Activated CD4-positive, alpha-beta T cell treated with anti-CD3 and anti-CD28 coated beads, Interleukin-2, amount 10 ng/mL, durations not matched to agents 24 days and 14 days (primary cell): ENCODE measurements around the gene DUS2. TPM values are rescaled to one million over a fixed set of nuclear protein-coding genes. Genes with fewer than 3 reads are reported as not detected.
A peak's percentile ranks its signal among the peaks of the same experiment; 100 is the strongest.

Source experiments
- DNase-seq: peaks from one replicate; pipeline ENCODE4 v3.0.0; 2022
- H3K27ac Mint-ChIP-seq: one replicate; pipeline ENCODE4 v1.8.0; 2022; ENCODE audit warnings: mild to moderate bottlenecking, mixed read lengths
- H3K27me3 Mint-ChIP-seq: one replicate; pipeline ENCODE4 v1.8.0; 2022; ENCODE audit warnings: mixed read lengths
- H3K36me3 Mint-ChIP-seq: one replicate; pipeline ENCODE4 v1.8.0; 2022; ENCODE audit warnings: low read depth, mild to moderate bottlenecking, mixed read lengths
- H3K4me1 Mint-ChIP-seq: one replicate; pipeline ENCODE4 v1.8.0; 2021; ENCODE audit warnings: mixed read lengths
- H3K4me3 Mint-ChIP-seq: one replicate; pipeline ENCODE4 v1.8.0; 2022; ENCODE audit warnings: mild to moderate bottlenecking, moderate library complexity, mixed read lengths
- H3K9me3 Mint-ChIP-seq: one replicate; pipeline ENCODE4 v1.8.0; 2021; ENCODE audit warnings: mixed read lengths
- intact Hi-C: fragments of 100-400 bp; cut with micrococcal nuclease; formaldehyde crosslinking; loops from one replicate; pipeline ENCODE4 v1.15.1; 2023
- total RNA-seq: library from RNA; stranded (reverse); gene quantifications from 2 replicates; pipeline ENCODE4 v1.2.3, GENCODE V29; 2022

The DUS2 gene
- total RNA-seq, 1 donor from 2014 or later: 42.6 TPM

- intact Hi-C loops: no loop called here
- Mint-ChIP-seq H3K36me3 (peaks cover 46% of the 10 kb centered on the region), H3K4me1 (peaks cover 70% of the 10 kb centered on the region), H3K27me3 (no peaks in the 10 kb centered on the region), H3K27ac (peak overlapping the region; percentile 97), H3K9me3 (no peaks in the 10 kb centered on the region), H3K4me3 (peak overlapping the region; percentile 75)
- DNase-seq: peak; percentile 65
These were observed 59.0 kb downstream of the DUS2 start for GRCh38 chr16:68081861-68082628.

- Mint-ChIP-seq H3K27ac (peak overlapping the region; percentile 97), H3K9me3 (no peaks in the 10 kb centered on the region), H3K4me1 (peaks cover 68% of the 10 kb centered on the region), H3K4me3 (peak overlapping the region; percentile 75), H3K27me3 (no peaks in the 10 kb centered on the region), H3K36me3 (peaks cover 44% of the 10 kb centered on the region)
- DNase-seq: peak; percentile 61
- intact Hi-C loops: no loop called here
These were observed 59.6 kb downstream of the DUS2 start for GRCh38 chr16:68082629-68083238.

- H3K4me3 Mint-ChIP-seq: peak overlapping the region; percentile 92
- DNase-seq: peak; percentile 62
- peaks cover 38% of the 10 kb centered on the region for H3K36me3 Mint-ChIP-seq
- H3K9me3 Mint-ChIP-seq: no peaks in the 10 kb centered on the region
- intact Hi-C loops: no loop called here
- peaks cover 65% of the 10 kb centered on the region for H3K4me1 Mint-ChIP-seq
- H3K27ac Mint-ChIP-seq: peak overlapping the region; percentile 97
- no peaks in the 10 kb centered on the region for H3K27me3 Mint-ChIP-seq
These were observed 60.2 kb downstream of the DUS2 start for GRCh38 chr16:68083239-68083781.

- peak overlapping the region; percentile 97 for H3K27ac Mint-ChIP-seq
- DNase-seq: no peak
- H3K9me3 Mint-ChIP-seq: no peaks in the 10 kb centered on the region
- intact Hi-C loops: no loop called here
- H3K4me3 Mint-ChIP-seq: peak overlapping the region; percentile 92
- no peaks in the 10 kb centered on the region for H3K27me3 Mint-ChIP-seq
- peaks cover 36% of the 10 kb centered on the region for H3K36me3 Mint-ChIP-seq
- H3K4me1 Mint-ChIP-seq: peaks cover 63% of the 10 kb centered on the region
These were observed 60.9 kb downstream of the DUS2 start for GRCh38 chr16:68083861-68084503.

GRCh38 chr16:68084504-68085258 lies 61.6 kb downstream of the DUS2 start:
- peak overlapping the region; percentile 97 for H3K27ac Mint-ChIP-seq
- intact Hi-C loops: loop anchor here (1.0 kb wide), 3 partner anchors 9 to 278 kb away; partner anchors contain the start of genes NUTF2, RANBP10 and TSNAXIP1
- peak; percentile 97 for DNase-seq
- H3K27me3 Mint-ChIP-seq: no peaks in the 10 kb centered on the region
- peaks cover 33% of the 10 kb centered on the region for H3K36me3 Mint-ChIP-seq
- H3K4me1 Mint-ChIP-seq: peaks cover 62% of the 10 kb centered on the region
- peak overlapping the region; percentile 92 for H3K4me3 Mint-ChIP-seq
- no peaks in the 10 kb centered on the region for H3K9me3 Mint-ChIP-seq

GRCh38 chr16:68085259-68086071 lies 62.4 kb downstream of the DUS2 start, which contains the start of gene NFATC3:
TSS of gene NFATC3 (plus strand) at chr16:68085370. CDS start at chr16:68085682, 312 bp downstream.
- H3K27ac Mint-ChIP-seq: peak within 1 kb of the TSS; percentile 97
- no peaks in the 10 kb centered on the region for H3K27me3 Mint-ChIP-seq
- peak within 1 kb of the TSS; percentile 92 for H3K4me3 Mint-ChIP-seq
- intact Hi-C loops: loop anchor here (1.0 kb wide), 3 partner anchors 8 to 279 kb away; partner anchors contain the start of genes NUTF2, RANBP10 and TSNAXIP1
- peak; percentile 99 for DNase-seq
- H3K36me3 Mint-ChIP-seq: peaks cover 25% of the 10 kb centered on the region
- H3K4me1 Mint-ChIP-seq: peaks cover 58% of the 10 kb centered on the region
- no peaks in the 10 kb centered on the region for H3K9me3 Mint-ChIP-seq

GRCh38 chr16:68086336-68086841 lies 63.3 kb downstream of the DUS2 start:
- intact Hi-C loops: no loop called here
- no peaks in the 10 kb centered on the region for H3K27me3 Mint-ChIP-seq
- H3K9me3 Mint-ChIP-seq: no peaks in the 10 kb centered on the region
- DNase-seq: no peak
- H3K27ac Mint-ChIP-seq: peak overlapping the region; percentile 97
- peaks cover 21% of the 10 kb centered on the region for H3K36me3 Mint-ChIP-seq
- H3K4me1 Mint-ChIP-seq: peaks cover 57% of the 10 kb centered on the region
- peak overlapping the region; percentile 92 for H3K4me3 Mint-ChIP-seq

GRCh38 chr16:68086860-68087268 lies 63.8 kb downstream of the DUS2 start:
- peaks cover 18% of the 10 kb centered on the region for H3K36me3 Mint-ChIP-seq
- H3K4me1 Mint-ChIP-seq: peaks cover 57% of the 10 kb centered on the region
- intact Hi-C loops: no loop called here
- peak overlapping the region; percentile 97 for H3K27ac Mint-ChIP-seq
- no peak for DNase-seq
- H3K27me3 Mint-ChIP-seq: no peaks in the 10 kb centered on the region
- H3K9me3 Mint-ChIP-seq: no peaks in the 10 kb centered on the region
- peak overlapping the region; percentile 92 for H3K4me3 Mint-ChIP-seq

GRCh38 chr16:68087688-68088087 lies 64.6 kb downstream of the DUS2 start:
- Mint-ChIP-seq H3K4me1 (peaks cover 52% of the 10 kb centered on the region), H3K36me3 (peaks cover 18% of the 10 kb centered on the region), H3K27ac (peak overlapping the region; percentile 73), H3K9me3 (no peaks in the 10 kb centered on the region), H3K4me3 (peak overlapping the region; percentile 92), H3K27me3 (no peaks in the 10 kb centered on the region)
- intact Hi-C loops: no loop called here
- DNase-seq: no peak

GRCh38 chr16:68088130-68088972 lies 65.3 kb downstream of the DUS2 start:
- DNase-seq: no peak
- no peaks in the 10 kb centered on the region for H3K27me3 Mint-ChIP-seq
- peaks cover 51% of the 10 kb centered on the region for H3K4me1 Mint-ChIP-seq
- H3K9me3 Mint-ChIP-seq: no peaks in the 10 kb centered on the region
- H3K4me3 Mint-ChIP-seq: peak overlapping the region; percentile 92
- peak overlapping the region; percentile 73 for H3K27ac Mint-ChIP-seq
- intact Hi-C loops: no loop called here
- H3K36me3 Mint-ChIP-seq: peaks cover 21% of the 10 kb centered on the region

- no peak for DNase-seq
- intact Hi-C loops: no loop called here
- Mint-ChIP-seq H3K27ac (peak overlapping the region; percentile 71), H3K4me3 (peak overlapping the region; percentile 85), H3K36me3 (peaks cover 18% of the 10 kb centered on the region), H3K4me1 (peaks cover 49% of the 10 kb centered on the region), H3K9me3 (no peaks in the 10 kb centered on the region), H3K27me3 (no peaks in the 10 kb centered on the region)
These were observed 66.0 kb downstream of the DUS2 start for GRCh38 chr16:68089067-68089466.

GRCh38 chr16:68090130-68090529 lies 67.0 kb downstream of the DUS2 start:
- Mint-ChIP-seq H3K27ac (peak overlapping the region; percentile 81), H3K4me1 (peaks cover 54% of the 10 kb centered on the region), H3K4me3 (peak overlapping the region; percentile 78), H3K36me3 (peaks cover 20% of the 10 kb centered on the region), H3K27me3 (no peaks in the 10 kb centered on the region), H3K9me3 (no peaks in the 10 kb centered on the region)
- DNase-seq: peak; percentile 62
- intact Hi-C loops: loop anchor here (2.0 to 10.0 kb wide), 4 partner anchors 55 to 1077 kb away; no protein-coding TSS in a partner anchor
